DND-41 (cell line): ENCODE results near the gene FCAMR.

Source experiments
- CTCF ChIP-seq: IDR thresholded peaks from 2 replicates; pipeline ENCODE4 v1.5.1; 2012; ENCODE audit warnings: borderline replicate concordance, low read length, moderate library complexity, mild to moderate bottlenecking; ENCODE audit not compliant: poor library complexity, severe bottlenecking; ENCODE audit errors: extremely low read depth
- EZH2 ChIP-seq: IDR thresholded peaks from 3 replicates; pipeline ENCODE4 v1.6.1; 2012; ENCODE audit warnings: borderline replicate concordance, low read depth, mild to moderate bottlenecking, moderate library complexity, low read length, inconsistent platforms; ENCODE audit not compliant: severe bottlenecking

DNA sequence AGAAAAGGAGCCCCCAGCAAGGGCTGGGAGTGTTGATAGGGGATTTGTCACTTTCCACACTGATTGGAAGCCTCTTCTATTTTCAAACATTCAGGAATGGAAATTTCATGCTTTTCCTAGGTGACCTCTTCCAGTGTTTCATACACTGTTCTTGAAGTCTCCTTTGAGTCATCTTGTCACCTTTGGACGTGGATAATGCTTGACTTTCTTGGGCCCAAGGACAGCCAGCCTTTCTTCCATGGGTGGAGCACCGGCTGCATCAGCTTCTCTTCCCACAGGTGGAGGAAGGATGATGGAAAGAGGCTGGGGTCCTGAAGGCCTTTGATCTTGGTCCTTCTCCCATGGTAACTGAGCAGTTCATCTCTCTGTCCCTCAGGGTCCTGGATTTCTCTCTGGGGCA, 12.1 kb downstream of the FCAMR start:
- no peak for TF ChIP-seq CTCF
- TF ChIP-seq EZH2: no peak
